Measurements from ENCODE around the gene BSDC1. TPM values are rescaled to one million over a fixed set of nuclear protein-coding genes. Genes with fewer than 3 reads are reported as not detected.

Gene BSDC1
- polyA plus RNA-seq, 1 donor from 2014 or later, result 158 TPM

- Histone ChIP-seq H3K79me2 (replicated peaks; ENCODE audit: insufficient read depth, low read length) (no peaks in the 10 kb centered on the region), H2AFZ (ENCODE audit: low read depth, low read length) (no peak overlapping the region), H3K27me3 (ENCODE audit: insufficient read depth, low read depth, low read length) (no peaks in the 10 kb centered on the region)
Measured at GRCh38 chr1:32345289-32345827, 48.9 kb downstream of the BSDC1 start.

DNA sequence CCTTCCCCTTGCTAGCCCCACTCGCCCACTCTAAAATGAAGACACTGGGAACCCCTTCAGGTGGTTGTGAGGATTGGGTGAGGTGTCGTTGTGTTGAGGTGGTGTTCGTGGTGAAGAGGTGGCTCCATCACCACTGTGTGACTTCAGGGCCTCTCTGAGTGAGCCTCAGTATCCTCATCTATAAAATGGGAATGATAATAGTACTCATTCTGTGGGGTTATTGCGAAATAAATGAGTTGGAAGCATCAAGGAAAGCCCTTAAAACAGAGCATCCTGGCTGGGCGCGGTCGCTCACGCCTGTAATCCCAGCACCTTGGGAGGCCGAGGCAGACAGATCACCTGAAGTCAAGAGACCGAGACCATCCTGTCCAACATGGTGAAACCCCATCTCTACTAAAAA, 51.5 kb downstream of the BSDC1 start:
- H3F3A ChIP-seq (ENCODE audit: insufficient read depth, low read length, poor library complexity, severe bottlenecking), result no peaks in the 10 kb centered on the region
- H3K9ac ChIP-seq (ENCODE audit: low read length), result no peak overlapping the region
- H3K27ac ChIP-seq (ENCODE audit: low read length), result no peak overlapping the region
- H2AFZ ChIP-seq (ENCODE audit: low read depth, low read length), result no peak overlapping the region
- no peaks in the 10 kb centered on the region for H3K36me3 ChIP-seq (ENCODE audit: insufficient read depth, low read length)
- no peaks in the 10 kb centered on the region for H3K27me3 ChIP-seq (ENCODE audit: insufficient read depth, low read depth, low read length)
- H3K4me2 ChIP-seq (ENCODE audit: low read length), result no peak overlapping the region
- H3K9me3 ChIP-seq (ENCODE audit: low read length), result no peaks in the 10 kb centered on the region
- H3K79me2 ChIP-seq (replicated peaks; ENCODE audit: insufficient read depth, low read length), result no peaks in the 10 kb centered on the region
- no peaks in the 10 kb centered on the region for H3K9me2 ChIP-seq (ENCODE audit: insufficient read depth, low read length)
- H4K20me1 ChIP-seq (ENCODE audit: insufficient read depth), result no peaks in the 10 kb centered on the region
- no peak overlapping the region for H3K4me3 ChIP-seq (ENCODE audit: low read length)
- TF ChIP-seq CTCF (IDR thresholded peaks at IDR 0.05; ENCODE audit: poor library complexity, severe bottlenecking), result no peak
- no peak for TF ChIP-seq POLR2AphosphoS5 (IDR thresholded peaks at IDR 0.05)
- no peak for TF ChIP-seq EZH2 (IDR thresholded peaks at IDR 0.05; ENCODE audit: borderline replicate concordance, insufficient read depth, low read length, poor library complexity, severe bottlenecking)
- TF ChIP-seq EP300 (conservative IDR thresholded peaks at IDR 0.05; ENCODE audit: poor library complexity, severe bottlenecking), result no peak
- no peak for TF ChIP-seq TAF1 (IDR thresholded peaks at IDR 0.05; ENCODE audit: low read depth)
- TF ChIP-seq MXI1 (conservative IDR thresholded peaks at IDR 0.05; ENCODE audit: poor library complexity, severe bottlenecking), result no peak

More at GRCh38 chr1:32345289-32345827, 48.9 kb downstream of the BSDC1 start:
- Histone ChIP-seq H3K27ac (ENCODE audit: low read length) (no peak overlapping the region), H3K9me3 (ENCODE audit: low read length) (no peaks in the 10 kb centered on the region), H3K9ac (ENCODE audit: low read length) (no peak overlapping the region), H3K9me2 (ENCODE audit: insufficient read depth, low read length) (no peaks in the 10 kb centered on the region), H4K20me1 (ENCODE audit: insufficient read depth) (no peaks in the 10 kb centered on the region), H3K36me3 (ENCODE audit: insufficient read depth, low read length) (no peaks in the 10 kb centered on the region), H3F3A (ENCODE audit: insufficient read depth, low read length, poor library complexity, severe bottlenecking) (no peaks in the 10 kb centered on the region), H3K4me2 (ENCODE audit: low read length) (no peak overlapping the region), H3K4me3 (ENCODE audit: low read length) (no peak overlapping the region)
- TF ChIP-seq EZH2 (IDR thresholded peaks at IDR 0.05; ENCODE audit: borderline replicate concordance, insufficient read depth, low read length, poor library complexity, severe bottlenecking) (no peak), POLR2AphosphoS5 (IDR thresholded peaks at IDR 0.05) (no peak), SMC3 (conservative IDR thresholded peaks at IDR 0.05; ENCODE audit: poor library complexity) (no peak), RAD21 (conservative IDR thresholded peaks at IDR 0.05) (no peak), TAF1 (IDR thresholded peaks at IDR 0.05; ENCODE audit: low read depth) (no peak), EP300 (conservative IDR thresholded peaks at IDR 0.05; ENCODE audit: poor library complexity, severe bottlenecking) (no peak), REST (IDR thresholded peaks at IDR 0.05; ENCODE audit: borderline replicate concordance) (no peak), CTCF (IDR thresholded peaks at IDR 0.05; ENCODE audit: poor library complexity, severe bottlenecking) (no peak)
